ENCODE data around the gene EEF1E1.

Gene EEF1E1

DNA sequence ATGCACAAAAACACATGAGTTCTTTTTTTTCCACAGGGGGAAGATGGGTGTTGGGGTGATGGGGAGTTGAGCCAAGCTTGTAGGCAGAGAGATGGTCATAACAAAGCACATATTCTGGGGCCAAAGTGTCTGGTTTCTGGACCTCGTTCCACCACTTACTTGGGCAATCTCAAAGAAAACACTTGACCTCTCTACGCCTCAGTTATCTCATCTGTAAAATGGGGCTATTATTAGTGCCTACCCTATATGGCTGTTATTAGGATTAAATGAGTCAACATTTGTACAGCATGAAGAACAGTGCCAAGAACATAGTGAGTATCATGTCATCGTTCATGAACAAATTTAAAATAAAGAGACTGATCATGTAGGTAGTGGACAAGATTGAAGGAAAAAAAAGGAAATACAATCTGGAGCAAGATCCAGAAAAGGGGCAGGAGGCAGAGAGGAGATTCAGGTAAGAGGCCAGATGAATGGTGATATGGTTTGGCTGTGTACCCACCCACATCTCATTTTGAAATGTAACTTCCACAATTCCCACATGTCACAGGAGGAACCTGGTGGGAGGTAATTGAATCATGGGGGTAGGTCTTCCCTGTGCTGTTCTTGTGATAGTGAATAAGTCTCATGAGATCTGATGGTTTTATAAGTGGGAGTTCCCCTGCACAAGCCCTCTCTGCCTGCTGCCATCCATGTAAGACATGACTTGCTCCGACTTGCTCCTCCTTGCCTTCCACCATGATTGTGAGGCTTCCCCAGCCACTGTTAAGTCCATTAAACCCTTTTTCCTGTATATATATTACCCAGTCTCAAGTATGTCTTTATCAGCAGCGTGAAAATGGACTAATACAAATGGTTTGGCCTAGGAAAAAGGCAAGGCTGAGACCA lies 14.2 kb downstream of the EEF1E1 start:
- DNase-seq (ENCODE audit: low read depth in 2 of 2) = no peak

DNA sequence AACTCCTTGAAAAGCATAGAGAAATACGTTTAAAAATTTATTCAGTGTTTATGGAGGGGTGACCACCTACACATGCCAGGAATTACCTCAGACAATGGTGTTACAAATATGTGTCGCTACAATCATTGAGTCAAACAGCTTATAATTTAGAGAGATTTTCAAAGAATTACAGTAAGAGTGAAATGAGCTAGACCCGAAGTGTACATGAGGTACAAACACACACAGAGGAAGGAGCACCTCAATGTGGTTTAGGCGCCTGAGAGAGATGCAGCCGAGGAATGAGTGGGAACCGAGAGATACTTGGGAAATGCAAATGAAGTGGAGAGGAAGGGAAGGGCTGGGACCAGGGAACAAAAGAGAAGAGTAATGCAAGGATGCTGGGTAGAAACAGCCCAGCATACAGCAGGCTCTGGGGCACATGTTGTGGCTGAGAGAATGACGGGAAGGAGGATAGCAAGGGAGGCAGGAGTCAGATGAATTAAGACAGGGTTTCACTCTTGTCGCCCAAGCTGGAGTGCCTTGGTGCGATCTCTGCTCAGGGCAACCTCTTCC lies 15.5 kb downstream of the EEF1E1 start:
- no peak for DNase-seq (ENCODE audit: low read depth in 2 of 2)

DNA sequence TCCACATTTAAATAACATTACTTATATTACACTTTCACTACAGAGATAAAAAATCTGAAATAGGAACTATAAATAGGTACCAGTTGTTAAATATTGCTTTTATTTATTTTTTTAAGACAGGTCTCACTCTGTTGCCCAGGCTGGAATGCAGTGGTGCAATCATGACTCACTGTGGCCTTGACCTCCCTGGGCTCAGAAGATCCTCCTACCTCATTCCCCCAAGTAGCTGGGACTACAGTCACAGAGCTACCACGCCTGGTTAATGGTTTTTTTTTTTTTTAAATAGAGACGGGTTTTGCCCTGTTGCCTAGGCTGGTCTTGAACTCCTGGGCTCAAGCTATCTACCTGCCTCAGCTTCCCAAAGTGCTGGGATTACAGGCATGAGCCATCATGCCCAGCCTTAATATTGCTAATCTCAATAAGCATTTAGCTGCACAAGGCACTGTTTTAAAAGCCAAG lies 17.3 kb downstream of the EEF1E1 start:
- no peak for DNase-seq (ENCODE audit: low read depth in 2 of 2)

DNA sequence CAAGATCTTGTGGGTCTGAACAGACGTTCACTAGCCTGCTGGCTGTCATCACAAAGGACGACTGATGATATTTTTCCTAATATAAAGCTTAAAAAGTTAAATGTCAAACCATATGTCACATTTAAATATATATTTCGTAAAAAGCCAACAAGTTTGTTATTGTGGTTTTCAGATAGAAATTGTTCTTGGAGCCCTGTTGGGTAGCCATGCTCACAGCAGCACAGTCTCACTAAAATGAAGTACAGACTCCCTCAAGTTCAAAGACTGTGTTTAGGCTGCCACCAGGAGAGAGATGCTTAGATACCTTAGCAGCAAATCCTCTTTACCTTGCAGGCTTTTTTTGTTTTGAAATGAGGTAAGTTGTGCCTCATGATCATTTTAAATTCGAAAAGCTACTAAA lies 17.8 kb downstream of the EEF1E1 start:
- no peak for DNase-seq (ENCODE audit: low read depth in 2 of 2)

DNA sequence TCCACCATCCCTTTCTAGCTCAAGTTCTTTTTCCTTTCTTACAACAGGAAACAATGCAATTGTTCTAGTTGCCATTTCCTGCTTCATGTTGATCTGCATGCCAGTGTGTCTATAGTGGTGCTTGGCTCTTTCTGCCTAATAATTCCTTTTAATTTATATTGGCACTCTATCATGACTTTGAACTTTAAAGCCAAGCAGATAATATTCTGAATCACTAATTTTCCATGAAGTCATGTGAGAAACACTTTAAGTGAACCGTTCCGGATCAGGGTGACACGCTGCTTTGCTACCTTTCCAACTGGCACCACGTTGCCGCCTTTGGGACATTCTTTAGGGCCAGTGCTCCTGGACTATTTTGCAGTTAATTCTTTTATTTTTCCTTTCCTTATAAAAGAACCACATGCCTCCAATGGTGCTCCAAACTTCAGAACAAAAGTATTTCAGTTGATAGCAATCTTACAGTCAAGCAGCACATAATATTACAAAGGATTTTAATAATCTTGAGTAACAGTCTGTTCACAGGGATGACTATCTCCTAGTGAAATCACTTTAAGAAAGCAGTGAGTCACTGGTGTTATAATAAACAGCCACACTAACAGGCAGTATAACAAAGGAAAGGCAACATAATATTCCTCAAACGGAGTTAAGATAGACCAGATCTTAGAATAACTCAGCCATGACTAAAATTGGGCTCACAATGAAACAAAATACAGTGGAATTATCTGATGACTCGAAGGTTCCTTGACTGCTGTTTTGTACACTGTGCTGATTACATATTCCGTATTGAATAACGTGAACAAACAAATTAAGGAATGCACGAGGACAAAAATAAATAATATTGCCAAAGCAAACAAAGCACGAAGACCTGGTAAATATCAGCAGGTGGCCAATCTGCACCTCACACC lies 19.1 kb downstream of the EEF1E1 start:
- no peak for DNase-seq (ENCODE audit: low read depth in 2 of 2)

DNA sequence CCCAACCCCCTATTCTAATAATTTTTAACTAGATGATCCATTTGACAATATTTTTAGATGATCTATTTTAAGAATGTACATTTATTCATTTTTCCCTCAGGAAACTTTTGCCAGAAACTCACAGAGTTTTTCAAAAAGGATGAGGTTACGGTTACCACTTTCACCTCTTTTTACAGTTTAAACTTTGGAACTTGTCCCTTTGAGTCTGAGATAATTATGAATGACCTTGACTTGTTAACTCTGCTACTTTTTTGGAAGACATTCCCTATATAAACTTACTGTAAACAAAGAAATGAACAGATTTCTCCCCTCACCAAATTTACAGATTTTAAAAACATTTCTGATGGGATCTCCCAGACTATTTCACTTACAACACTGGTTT lies 19.8 kb downstream of the EEF1E1 start:
- DNase-seq (ENCODE audit: low read depth in 2 of 2) = no peak

DNA sequence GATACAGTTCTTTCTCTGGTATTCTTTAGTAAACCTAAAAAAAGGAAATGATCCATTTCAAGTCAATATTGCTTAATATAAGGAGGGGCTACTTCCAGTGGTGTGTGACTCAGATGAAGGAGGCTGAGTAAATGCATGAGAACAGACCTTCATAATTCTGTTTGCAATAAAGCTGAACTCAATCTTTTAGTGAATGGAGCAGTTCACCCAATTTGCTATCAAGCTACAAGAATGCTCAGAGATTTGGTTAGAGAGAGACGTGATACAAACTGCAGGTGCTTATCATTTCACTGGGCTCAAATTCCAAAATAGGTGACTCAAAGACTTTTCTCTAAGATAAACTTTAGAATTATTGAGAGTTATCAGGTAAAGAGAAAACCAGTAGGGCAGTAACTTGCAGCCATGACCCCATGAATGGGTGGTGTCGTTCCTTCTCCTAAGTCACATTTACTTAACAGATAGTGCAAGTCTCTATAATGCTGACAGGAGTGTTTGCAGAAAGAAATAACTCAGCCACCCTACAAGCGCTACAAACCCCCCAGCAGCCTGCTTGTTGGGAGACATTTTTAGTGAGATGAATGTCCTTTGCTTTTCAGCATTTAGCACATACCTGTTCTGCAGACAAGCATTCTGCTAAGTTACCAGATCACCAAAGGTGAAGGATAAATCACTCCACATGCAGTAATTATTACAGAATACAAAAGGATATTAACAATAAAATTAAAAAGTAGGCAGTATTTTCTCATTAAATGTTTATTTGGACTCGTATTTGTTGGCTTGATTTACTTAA lies 21.8 kb downstream of the EEF1E1 start:
- DNase-seq (ENCODE audit: low read depth in 2 of 2) = no peak

DNA sequence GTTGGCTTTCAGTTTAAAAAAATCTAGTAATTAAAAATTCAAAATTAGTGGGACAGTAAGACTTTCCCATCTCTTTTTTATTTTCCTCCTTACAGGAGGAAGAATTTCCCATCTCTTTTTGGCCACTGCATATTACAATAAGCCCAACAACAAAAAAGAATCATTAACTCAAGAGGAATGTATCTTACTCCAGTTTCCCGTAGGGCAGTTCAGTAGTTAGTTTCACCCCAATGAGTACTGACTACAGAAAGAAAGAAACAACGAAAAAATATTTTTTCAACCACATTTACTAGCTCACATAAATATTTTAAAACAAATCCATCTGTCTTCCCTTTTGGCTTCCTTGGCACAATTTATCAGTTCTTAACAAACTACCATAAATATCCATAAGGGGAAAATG lies 23.2 kb downstream of the EEF1E1 start:
- no peak for DNase-seq (ENCODE audit: low read depth in 2 of 2)

DNA sequence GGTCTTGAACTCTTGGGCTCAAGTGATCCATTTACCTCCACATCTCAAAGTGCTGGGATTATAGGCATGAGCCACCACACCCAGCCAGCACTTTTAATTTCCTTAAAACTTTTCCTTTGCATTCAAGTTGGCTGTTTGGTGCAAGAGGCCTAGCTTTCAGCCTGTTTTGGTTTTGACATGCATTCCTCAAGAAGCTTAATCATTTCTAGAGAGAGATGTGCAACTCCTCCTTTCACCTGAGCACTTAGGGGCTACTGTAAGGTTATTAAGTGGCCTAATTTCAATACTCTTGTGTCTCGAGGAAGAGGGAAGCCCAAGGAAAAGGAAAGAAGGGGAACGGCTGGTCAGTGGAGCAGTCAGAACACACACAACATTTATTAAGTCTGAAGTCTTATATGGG lies 24.4 kb downstream of the EEF1E1 start:
- DNase-seq (ENCODE audit: low read depth in 2 of 2) = no peak

DNA sequence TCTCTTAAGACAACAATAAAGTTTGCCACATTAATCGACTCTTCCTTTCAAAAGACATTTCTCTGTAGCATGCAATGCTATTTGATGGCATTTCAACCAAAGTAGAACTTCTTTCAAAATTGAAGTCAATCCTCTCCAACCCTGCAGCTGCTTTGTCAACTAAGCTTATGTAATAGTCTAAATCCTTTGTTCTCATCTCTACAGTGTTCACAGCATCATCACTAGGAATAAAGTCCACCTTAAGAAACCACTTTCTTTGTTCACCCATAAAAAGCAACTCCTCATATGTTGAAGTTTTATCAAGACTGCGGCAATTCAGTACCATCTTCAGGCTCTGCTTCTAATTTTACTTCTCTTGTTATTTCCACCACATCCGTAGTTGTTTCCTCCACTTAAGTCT lies 26.6 kb downstream of the EEF1E1 start:
- no peak for DNase-seq (ENCODE audit: low read depth in 2 of 2)

DNA sequence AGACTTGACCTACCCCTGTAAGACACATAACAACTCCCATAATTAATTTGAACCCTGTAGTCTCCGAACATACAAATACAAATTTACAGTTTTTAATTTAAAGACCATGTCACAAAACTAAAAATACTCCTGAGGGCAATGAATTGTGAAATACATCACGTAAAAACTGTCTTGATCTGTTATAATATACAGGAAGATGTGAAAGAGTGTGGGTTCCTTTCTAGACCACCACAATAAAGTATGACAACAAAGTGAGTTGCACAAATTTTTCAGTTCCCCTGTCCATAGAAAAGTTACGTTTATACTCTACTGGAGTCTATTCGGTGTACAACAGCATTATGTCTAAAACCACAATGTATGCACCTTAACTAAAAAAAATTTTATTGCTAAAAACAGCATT lies 27.2 kb downstream of the EEF1E1 start:
- DNase-seq (ENCODE audit: low read depth in 2 of 2) = no peak

DNA sequence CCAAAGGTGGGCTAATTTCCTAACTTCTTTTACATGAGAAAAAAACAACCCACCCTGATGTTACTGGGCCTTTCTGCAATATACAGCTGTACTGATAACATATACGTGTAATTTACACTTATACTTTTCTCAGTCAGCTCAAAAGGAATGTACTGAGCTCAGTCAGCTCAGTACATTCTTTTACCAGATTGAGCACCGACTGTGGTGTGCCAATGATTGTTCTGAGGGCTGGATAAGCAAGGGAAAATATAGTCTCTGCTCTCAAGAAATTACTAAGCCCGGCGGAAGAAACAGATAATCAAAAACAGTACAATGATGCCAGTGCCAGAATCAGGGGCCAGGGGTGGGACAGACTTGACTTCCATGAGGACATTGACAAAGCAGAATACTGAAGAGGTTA lies 28.1 kb downstream of the EEF1E1 start:
- DNase-seq (ENCODE audit: low read depth in 2 of 2) = no peak

DNA sequence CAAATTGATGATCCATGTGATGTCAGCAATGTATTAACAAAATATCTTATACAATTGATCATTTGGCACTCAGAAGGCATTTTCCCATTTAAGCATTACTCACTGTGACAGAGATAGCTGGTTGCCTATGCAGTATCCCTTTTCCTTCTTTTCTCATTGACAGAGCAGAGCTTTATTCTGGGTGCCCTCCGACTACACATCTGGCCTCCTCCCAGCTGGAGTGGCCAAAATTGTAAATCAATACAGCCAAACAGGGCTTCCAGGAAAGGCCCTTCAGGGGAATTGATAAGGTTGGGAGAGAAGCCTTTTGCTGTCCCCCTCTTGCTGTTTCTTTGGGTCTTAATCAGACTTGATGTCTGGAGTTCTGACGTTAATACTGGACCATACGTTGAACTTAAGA lies 28.6 kb downstream of the EEF1E1 start:
- DNase-seq (ENCODE audit: low read depth in 2 of 2) = no peak

DNA sequence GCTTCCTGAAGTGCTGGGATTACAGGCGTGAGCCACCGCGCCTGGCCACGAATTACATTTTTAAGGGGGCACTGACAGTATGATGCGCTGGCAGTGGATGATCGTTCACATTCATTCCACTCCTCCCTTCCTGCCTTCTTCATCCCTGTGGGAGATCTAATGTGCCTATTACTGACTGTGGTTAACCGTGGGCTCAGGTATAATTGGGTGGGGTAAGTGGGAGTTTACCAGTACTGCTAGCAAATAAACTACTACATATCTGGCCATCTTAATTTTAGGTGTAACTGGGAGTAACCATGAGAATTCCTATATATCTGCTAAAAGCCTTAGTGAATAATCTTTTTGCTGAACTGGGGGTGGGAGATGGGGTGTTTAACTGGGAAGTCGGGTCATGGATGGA lies 31.6 kb downstream of the EEF1E1 start:
- no peak for DNase-seq (ENCODE audit: low read depth in 2 of 2)

DNA sequence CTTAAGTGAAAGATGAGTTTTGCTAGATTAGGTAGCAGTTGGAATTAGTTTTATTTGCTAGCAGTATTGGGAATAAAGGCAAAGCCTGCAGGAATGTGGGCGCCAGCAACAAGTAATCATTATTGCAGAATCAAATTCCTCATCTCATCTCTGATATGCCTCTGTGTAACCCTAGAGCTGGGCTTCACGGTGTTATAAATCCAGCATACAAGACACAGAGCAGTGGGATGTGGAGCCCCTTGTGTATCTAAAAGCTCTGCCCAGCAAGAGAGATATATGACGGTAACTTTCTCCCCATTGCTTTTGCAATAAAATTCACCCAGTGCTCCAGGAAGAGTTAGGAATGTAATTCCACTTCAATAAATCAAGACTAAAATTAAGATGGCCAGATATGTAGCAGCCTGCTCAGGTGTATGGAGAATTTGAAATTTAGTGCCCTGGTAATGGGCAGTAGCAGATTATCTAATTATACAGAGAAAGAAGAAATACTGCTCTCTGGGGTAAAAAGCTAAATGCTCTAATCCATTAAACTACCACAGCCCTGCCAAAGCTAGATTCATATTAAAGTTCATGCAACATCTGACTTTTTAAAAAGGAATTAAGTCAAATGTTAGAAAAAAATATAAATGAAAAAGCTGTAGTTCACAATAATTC lies 32.6 kb downstream of the EEF1E1 start:
- no peak for DNase-seq (ENCODE audit: low read depth in 2 of 2)

DNA sequence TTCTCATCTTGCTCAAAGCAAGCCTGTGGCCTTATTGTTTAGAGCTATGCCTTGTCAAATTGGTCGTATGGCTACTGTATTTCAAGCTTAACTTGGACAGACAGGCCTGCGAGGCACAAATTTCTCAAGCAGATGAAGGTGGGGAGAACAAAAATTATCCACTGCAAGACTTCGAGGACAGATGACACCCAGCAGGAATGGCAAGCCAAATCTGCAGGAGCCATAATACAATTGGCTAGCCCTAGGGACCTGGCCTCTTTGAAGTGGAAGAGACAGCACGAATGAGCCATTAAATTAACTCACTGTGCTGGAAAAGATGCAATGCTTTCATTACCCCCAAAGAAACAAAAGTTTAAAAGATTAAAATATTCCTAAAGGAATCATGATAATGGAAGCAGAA lies 33.2 kb downstream of the EEF1E1 start:
- DNase-seq (ENCODE audit: low read depth in 2 of 2) = no peak

DNA sequence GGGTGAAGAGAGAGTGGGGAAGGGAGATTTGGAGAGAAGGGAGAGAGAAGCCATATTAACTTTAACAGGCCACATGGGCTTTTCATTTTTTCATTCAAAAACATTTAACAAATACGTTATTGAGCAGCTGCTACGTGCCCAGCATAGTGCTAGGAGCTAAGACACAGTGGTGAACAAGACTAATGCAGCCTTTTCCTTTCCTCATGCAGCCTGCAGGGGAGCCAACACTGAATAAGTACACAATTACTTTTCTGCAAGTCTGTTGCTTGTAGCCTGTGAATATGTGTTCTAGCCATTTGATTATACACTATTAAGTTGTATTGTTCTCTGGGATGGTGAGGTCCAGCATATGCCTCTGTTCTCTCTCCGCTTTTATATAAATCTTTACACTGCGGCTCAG lies 36.2 kb downstream of the EEF1E1 start:
- no peak for DNase-seq (ENCODE audit: low read depth in 2 of 2)

DNA sequence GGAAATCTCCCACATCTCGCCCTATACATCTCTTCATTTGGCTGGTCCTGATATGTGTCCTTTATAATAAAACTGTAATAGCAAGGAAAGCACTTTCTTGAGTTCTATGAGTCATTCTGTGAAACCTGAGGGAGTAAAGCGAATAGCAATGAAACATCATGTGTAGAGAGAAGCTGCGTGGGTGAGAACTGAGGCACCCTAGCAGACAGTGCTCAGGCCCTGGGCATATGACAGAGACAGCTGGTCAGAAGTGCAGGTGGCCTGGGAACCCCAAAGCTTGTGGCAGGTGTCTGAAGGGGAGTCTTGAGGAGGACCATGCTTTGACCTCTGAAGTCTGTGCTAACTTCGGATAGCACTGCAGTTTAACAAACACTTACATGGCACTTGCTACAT lies 36.8 kb downstream of the EEF1E1 start:
- peak; percentile 7 to 9 for DNase-seq (ENCODE audit: low read depth in 2 of 2)

DNA sequence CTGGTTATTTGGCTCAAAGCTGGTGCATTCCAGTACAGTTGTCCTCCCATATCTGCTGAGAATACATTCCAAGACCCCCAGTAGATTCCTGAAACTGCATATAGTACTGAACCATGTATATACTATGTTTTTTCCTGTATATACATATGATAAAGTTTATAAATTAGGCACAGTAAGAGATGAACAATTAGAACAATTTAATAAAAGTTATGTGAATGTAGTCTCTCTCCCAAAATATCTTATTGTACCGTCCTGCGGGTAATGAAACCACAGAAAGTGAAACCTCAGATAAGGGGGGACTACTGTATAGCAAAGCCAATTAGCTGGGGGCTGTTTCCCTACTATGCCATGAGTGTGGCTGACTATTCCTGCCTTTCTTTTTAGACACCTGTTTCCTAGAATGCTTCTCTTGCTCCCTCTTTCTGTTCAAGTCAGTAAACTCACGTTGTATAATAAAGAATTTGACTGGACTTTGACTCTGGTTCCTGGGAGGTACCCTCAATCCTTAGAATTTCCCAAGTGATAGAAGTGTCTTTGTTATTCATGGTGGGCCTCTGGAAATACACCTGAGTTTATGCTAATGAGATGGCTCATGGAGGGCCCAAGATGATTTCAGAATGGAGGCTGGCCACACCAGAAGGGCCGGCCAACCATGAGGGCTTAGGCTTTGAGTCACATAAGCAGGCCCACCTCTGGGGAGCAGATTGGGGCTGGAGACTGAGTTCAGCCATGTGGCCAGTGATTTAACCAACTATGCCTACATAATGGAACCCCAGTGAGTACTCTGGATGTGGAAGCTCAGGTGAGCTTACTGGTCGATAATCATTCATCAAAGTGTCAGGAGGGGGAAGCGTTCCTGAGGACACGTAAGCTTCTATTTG lies 37.5 kb downstream of the EEF1E1 start:
- DNase-seq (ENCODE audit: low read depth in 2 of 2) = peak in 1 of 2 donors; percentile 3
